H9 (cell line): Measurements from ENCODE around the gene SPATA1. TPM values are rescaled to one million over a fixed set of nuclear protein-coding genes. Genes with fewer than 3 reads are reported as not detected.

ENCODE experiments used
- DNase-seq: peaks from one replicate; pipeline ENCODE4 v3.0.0-alpha.2; 2017
- H2AFZ ChIP-seq: one replicate; pipeline ENCODE4 v1.6.1; 2013; ENCODE audit warnings: mild to moderate bottlenecking, low read length, control low read depth, moderate library complexity
- H2AK5ac ChIP-seq: 2 replicates; pipeline ENCODE4 v1.6.1; 2013; ENCODE audit warnings: low read length, control low read depth, mixed read lengths; ENCODE audit not compliant: insufficient read length
- H2BK120ac ChIP-seq: one replicate; pipeline ENCODE4 v1.6.1; 2013; ENCODE audit warnings: low read depth, mild to moderate bottlenecking, low read length, control low read depth, inconsistent platforms; ENCODE audit not compliant: poor library complexity, severe bottlenecking
- H2BK12ac ChIP-seq: 2 replicates; pipeline ENCODE4 v1.6.1; 2013; ENCODE audit warnings: low read length, control low read depth, mixed read lengths, low read depth; ENCODE audit not compliant: insufficient read length
- H2BK15ac ChIP-seq: 2 replicates; pipeline ENCODE4 v1.6.1; 2013; ENCODE audit warnings: low read depth, low read length, control low read depth
- H2BK20ac ChIP-seq: one replicate; pipeline ENCODE4 v1.6.1; 2013; ENCODE audit warnings: low read depth, mild to moderate bottlenecking, low read length, control low read depth, inconsistent platforms; ENCODE audit not compliant: poor library complexity, severe bottlenecking
- H2BK5ac ChIP-seq: 2 replicates; pipeline ENCODE4 v1.6.1; 2013; ENCODE audit warnings: low read length, control low read depth, mixed read lengths; ENCODE audit not compliant: insufficient read length
- H3K14ac ChIP-seq: 2 replicates; pipeline ENCODE4 v1.6.1; 2013; ENCODE audit warnings: low read length, control low read depth; ENCODE audit not compliant: insufficient read depth
- H3K18ac ChIP-seq: 2 replicates; pipeline ENCODE4 v1.6.1; 2013; ENCODE audit warnings: low read depth, mild to moderate bottlenecking, mixed read lengths, low read length, control low read depth; ENCODE audit not compliant: insufficient read length
- H3K23ac ChIP-seq: 2 replicates; pipeline ENCODE4 v1.6.1; 2013; ENCODE audit warnings: low read length, control low read depth, mixed read lengths, low read depth; ENCODE audit not compliant: insufficient read length
- H3K23me2 ChIP-seq: 2 replicates; pipeline ENCODE4 v1.6.1; 2013; ENCODE audit warnings: low read depth, mild to moderate bottlenecking, mixed read lengths, low read length, control low read depth; ENCODE audit not compliant: insufficient read length, poor library complexity, severe bottlenecking
- H3K27ac ChIP-seq: 2 replicates; pipeline ENCODE4 v1.5.1; 2013; ENCODE audit warnings: low read length, control low read depth, mixed read lengths, low read depth; ENCODE audit not compliant: insufficient read length
- H3K27me3 ChIP-seq: 2 replicates; pipeline ENCODE4 v1.6.1; 2013; ENCODE audit warnings: low read length, control low read depth, inconsistent platforms; ENCODE audit not compliant: insufficient read depth
- H3K4ac ChIP-seq: 2 replicates; pipeline ENCODE4 v1.6.1; 2013; ENCODE audit warnings: low read depth, mild to moderate bottlenecking, control low read depth, inconsistent platforms, low read length, moderate library complexity
- H3K4me1 ChIP-seq: 2 replicates; pipeline ENCODE4 v1.6.1; 2013; ENCODE audit warnings: low read length, control low read depth, inconsistent platforms; ENCODE audit not compliant: insufficient read depth
- H3K4me2 ChIP-seq: 2 replicates; pipeline ENCODE4 v1.6.1; 2013; ENCODE audit warnings: low read length, control low read depth, mixed read lengths; ENCODE audit not compliant: insufficient read length, insufficient read depth
- H3K56ac ChIP-seq: 2 replicates; pipeline ENCODE4 v1.6.1; 2013; ENCODE audit warnings: low read depth, mild to moderate bottlenecking, mixed read lengths, low read length, control low read depth; ENCODE audit not compliant: insufficient read length
- H3K79me1 ChIP-seq: 2 replicates; pipeline ENCODE4 v1.6.1; 2013; ENCODE audit warnings: low read depth, mild to moderate bottlenecking, moderate library complexity, low read length, control low read depth, inconsistent platforms; ENCODE audit not compliant: insufficient read depth, poor library complexity, severe bottlenecking
- H3K79me2 ChIP-seq: 2 replicates; pipeline ENCODE4 v1.6.1; 2013; ENCODE audit warnings: low read length, control low read depth, inconsistent platforms; ENCODE audit not compliant: insufficient read depth
- H3K9ac ChIP-seq: 2 replicates; pipeline ENCODE4 v1.6.1; 2013; ENCODE audit warnings: low read length, control low read depth, mixed read lengths; ENCODE audit not compliant: insufficient read length; ENCODE audit errors: extremely low read depth
- H3K9me3 ChIP-seq: one replicate; pipeline ENCODE4 v1.6.1; 2013; ENCODE audit warnings: low read depth, low read length, inconsistent platforms; ENCODE audit not compliant: control insufficient read depth
- H3T11ph ChIP-seq: one replicate; pipeline ENCODE4 v1.6.1; 2013; ENCODE audit warnings: mild to moderate bottlenecking, low read length, control low read depth, inconsistent platforms
- H4K20me1 ChIP-seq: one replicate; pipeline ENCODE4 v1.6.1; 2013; ENCODE audit not compliant: control insufficient read depth, insufficient read length, insufficient read depth
- H4K5ac ChIP-seq: 2 replicates; pipeline ENCODE4 v1.6.1; 2013; ENCODE audit warnings: low read depth, mild to moderate bottlenecking, mixed read lengths, low read length, control low read depth; ENCODE audit not compliant: insufficient read length
- H4K8ac ChIP-seq: replicated peaks from 2 replicates; pipeline ENCODE4 v1.6.1; 2013; ENCODE audit warnings: low read length, control low read depth, mixed read lengths, low read depth; ENCODE audit not compliant: insufficient read length
- H4K91ac ChIP-seq: 2 replicates; pipeline ENCODE4 v1.6.1; 2013; ENCODE audit warnings: low read depth, mild to moderate bottlenecking, moderate library complexity, mixed read lengths, low read length, control low read depth; ENCODE audit not compliant: insufficient read length
- H3K27ac Mint-ChIP-seq, 3 experiments: 2 replicates in 2 of 3; 3 replicates in 1 of 3; pipeline ENCODE4 v1.8.0; 2020 to 2021; ENCODE audit warnings: mixed read lengths in 3 of 3, mild to moderate bottlenecking in 1 of 3, moderate library complexity in 1 of 3
- H3K27me3 Mint-ChIP-seq: 2 replicates; pipeline ENCODE4 v1.8.0; 2021; ENCODE audit warnings: low read depth, mild to moderate bottlenecking, moderate library complexity, mixed read lengths
- H3K36me3 Mint-ChIP-seq, 3 experiments: 2 replicates in 2 of 3; 3 replicates in 1 of 3; pipeline ENCODE4 v1.8.0; 2020 to 2021; ENCODE audit warnings: low read depth in 3 of 3, mixed read lengths in 3 of 3; ENCODE audit not compliant: insufficient read depth in 1 of 3
- H3K4me1 Mint-ChIP-seq, 2 experiments: 2 replicates each; pipeline ENCODE4 v1.8.0; 2020; ENCODE audit warnings: mixed read lengths in 2 of 2
- H3K4me3 Mint-ChIP-seq, 2 experiments: 2 replicates in 1 of 2; 3 replicates in 1 of 2; pipeline ENCODE4 v1.8.0; 2020 to 2021; ENCODE audit warnings: mild to moderate bottlenecking in 2 of 2, mixed read lengths in 2 of 2, moderate library complexity in 1 of 2
- H3K9me3 Mint-ChIP-seq, 2 experiments: 2 replicates in 1 of 2; 3 replicates in 1 of 2; pipeline ENCODE4 v1.8.0; 2020; ENCODE audit warnings: mild to moderate bottlenecking in 2 of 2, mixed read lengths in 2 of 2, moderate library complexity in 1 of 2
- total RNA-seq: library from RNA; stranded (reverse); gene quantifications from 2 replicates; pipeline ENCODE4 v1.2.1, GENCODE V29; 2021
- TF ChIP-seq, protein P1 (sequence below): fragments of 200-600 bp; sonication (generic); conservative IDR thresholded peaks from 3 replicates; pipeline ENCODE4 v1.8.0; 2021; ENCODE audit warnings: antibody characterized with exemption, mild to moderate bottlenecking

SPATA1 gene
- total RNA-seq, 1 experiment from 2014 or later: not detected

GRCh38 chr1:84569216-84569615, 63.0 kb downstream of the SPATA1 start:
- Histone ChIP-seq H2BK5ac (no peak overlapping the region), H3K79me2 (no peaks in the 10 kb centered on the region), H4K91ac (no peak overlapping the region), H3K23me2 (peaks cover 5% of the 10 kb centered on the region), H2BK20ac (no peak overlapping the region), H2BK15ac (no peak overlapping the region), H3K27ac (no peak overlapping the region), H3K27me3 (no peaks in the 10 kb centered on the region), H3K56ac (no peak overlapping the region), H3K4me1 (peaks cover 3% of the 10 kb centered on the region; the same call in 1 of the 2 replicates), H4K5ac (no peak overlapping the region), H3K23ac (no peak overlapping the region), H3T11ph (no peak overlapping the region), H4K20me1 (no peaks in the 10 kb centered on the region), H3K18ac (no peak overlapping the region), H3K4ac (no peak overlapping the region), H2BK120ac (no peak overlapping the region), H3K9ac (no peak overlapping the region), H2AFZ (no peak overlapping the region), H3K79me1 (no peaks in the 10 kb centered on the region), H3K4me2 (no peak overlapping the region), H2AK5ac (no peak overlapping the region), H2BK12ac (no peak overlapping the region), H3K9me3 (no peaks in the 10 kb centered on the region), H3K14ac (no peak overlapping the region), H4K8ac (no peak overlapping the region)
- Mint-ChIP-seq H3K9me3 (no peaks in the 10 kb centered on the region), H3K4me3 (no peak overlapping the region), H3K4me1 (peaks cover 30 to 31% of the 10 kb centered on the region in 2 experiments), H3K27me3 (no peaks in the 10 kb centered on the region; the same call in none of the 2 replicates), H3K36me3 (peaks cover 0 to 12% (median 5%) of the 10 kb centered on the region in 3 experiments; a peak in 4 of 7 replicates), H3K27ac (no peak overlapping the region)
- TF ChIP-seq, protein P1, sequence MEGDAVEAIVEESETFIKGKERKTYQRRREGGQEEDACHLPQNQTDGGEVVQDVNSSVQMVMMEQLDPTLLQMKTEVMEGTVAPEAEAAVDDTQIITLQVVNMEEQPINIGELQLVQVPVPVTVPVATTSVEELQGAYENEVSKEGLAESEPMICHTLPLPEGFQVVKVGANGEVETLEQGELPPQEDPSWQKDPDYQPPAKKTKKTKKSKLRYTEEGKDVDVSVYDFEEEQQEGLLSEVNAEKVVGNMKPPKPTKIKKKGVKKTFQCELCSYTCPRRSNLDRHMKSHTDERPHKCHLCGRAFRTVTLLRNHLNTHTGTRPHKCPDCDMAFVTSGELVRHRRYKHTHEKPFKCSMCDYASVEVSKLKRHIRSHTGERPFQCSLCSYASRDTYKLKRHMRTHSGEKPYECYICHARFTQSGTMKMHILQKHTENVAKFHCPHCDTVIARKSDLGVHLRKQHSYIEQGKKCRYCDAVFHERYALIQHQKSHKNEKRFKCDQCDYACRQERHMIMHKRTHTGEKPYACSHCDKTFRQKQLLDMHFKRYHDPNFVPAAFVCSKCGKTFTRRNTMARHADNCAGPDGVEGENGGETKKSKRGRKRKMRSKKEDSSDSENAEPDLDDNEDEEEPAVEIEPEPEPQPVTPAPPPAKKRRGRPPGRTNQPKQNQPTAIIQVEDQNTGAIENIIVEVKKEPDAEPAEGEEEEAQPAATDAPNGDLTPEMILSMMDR: no peak
- DNase-seq: no peak
